ENCODE measurements around the gene FBXO34.

GRCh38 chr14:55243813-55244212, 27.4 kb upstream of the FBXO34 start:
- TF ChIP-seq USF1 (CRISPR knock-in tag; IDR thresholded peaks at IDR 0.05) (no peak), E2F4 (CRISPR knock-in tag; IDR thresholded peaks at IDR 0.05; ENCODE audit: borderline replicate concordance, low read depth) (no peak), CTCF (IDR thresholded peaks at IDR 0.05) (no peak), ZBTB43 (CRISPR knock-in tag; IDR thresholded peaks at IDR 0.05) (no peak), ZNF232 (CRISPR knock-in tag; IDR thresholded peaks at IDR 0.05) (no peak), NFYB (CRISPR knock-in tag; conservative IDR thresholded peaks at IDR 0.05; ENCODE audit: low read depth) (no peak), FOXK1 (CRISPR knock-in tag; IDR thresholded peaks at IDR 0.05) (no peak), SP1 (CRISPR knock-in tag; conservative IDR thresholded peaks at IDR 0.05) (no peak), CREB1 (CRISPR knock-in tag; IDR thresholded peaks at IDR 0.05) (no peak), ELF4 (CRISPR knock-in tag; IDR thresholded peaks at IDR 0.05; ENCODE audit: low read depth) (no peak), ATF3 (CRISPR knock-in tag; conservative IDR thresholded peaks at IDR 0.05) (no peak)
